ENCODE data around the gene FOXR2.

FOXR2 gene, protein sequence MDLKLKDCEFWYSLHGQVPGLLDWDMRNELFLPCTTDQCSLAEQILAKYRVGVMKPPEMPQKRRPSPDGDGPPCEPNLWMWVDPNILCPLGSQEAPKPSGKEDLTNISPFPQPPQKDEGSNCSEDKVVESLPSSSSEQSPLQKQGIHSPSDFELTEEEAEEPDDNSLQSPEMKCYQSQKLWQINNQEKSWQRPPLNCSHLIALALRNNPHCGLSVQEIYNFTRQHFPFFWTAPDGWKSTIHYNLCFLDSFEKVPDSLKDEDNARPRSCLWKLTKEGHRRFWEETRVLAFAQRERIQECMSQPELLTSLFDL

DNA sequence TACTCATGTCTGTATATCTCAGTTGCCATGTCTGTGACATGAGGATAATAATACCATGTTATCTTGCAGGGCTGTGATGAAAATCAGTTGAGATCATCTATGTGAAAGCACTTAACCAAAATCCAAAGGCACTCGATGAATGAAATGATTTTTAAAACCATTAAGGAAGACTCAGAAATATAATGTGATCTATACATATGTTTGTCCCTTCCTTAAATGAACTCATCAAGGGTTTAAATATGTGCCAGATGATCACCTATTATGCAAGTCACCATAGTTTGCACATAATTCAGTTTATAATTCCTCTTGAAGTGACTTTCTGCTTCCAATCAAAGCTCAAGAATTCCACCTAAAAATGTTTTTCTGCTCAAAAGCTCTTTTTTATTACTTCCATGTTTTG, at the start of gene FOXR2:
Gene FOXR2 (plus strand): TSS at position 301 of the 400 bp plus-strand sequence. CDS start 312 bp downstream, outside the sequence.
- in situ Hi-C loops (cut with MboI; ENCODE audit: low sequenced_read_pairs): no loop called here

DNA sequence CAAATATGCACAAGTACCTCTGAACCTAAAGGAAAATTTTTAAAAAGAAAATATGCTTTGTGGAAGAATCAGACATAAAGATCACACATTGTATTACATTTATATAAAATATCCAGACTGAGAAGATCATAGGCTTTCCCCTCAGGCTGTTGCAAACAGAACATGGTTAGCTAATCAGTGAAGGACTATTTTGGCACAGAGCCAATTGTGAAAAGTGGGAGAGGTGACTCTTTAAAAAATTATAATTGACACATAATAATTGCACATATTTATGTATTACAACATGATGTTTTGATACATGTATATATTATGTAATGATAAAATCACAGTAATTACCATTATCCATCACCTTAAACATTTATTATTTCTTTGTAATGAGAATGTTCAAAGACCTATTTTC, 44.1 kb upstream of the FOXR2 start:
- in situ Hi-C loops (cut with MboI; ENCODE audit: low sequenced_read_pairs): no loop called here

DNA sequence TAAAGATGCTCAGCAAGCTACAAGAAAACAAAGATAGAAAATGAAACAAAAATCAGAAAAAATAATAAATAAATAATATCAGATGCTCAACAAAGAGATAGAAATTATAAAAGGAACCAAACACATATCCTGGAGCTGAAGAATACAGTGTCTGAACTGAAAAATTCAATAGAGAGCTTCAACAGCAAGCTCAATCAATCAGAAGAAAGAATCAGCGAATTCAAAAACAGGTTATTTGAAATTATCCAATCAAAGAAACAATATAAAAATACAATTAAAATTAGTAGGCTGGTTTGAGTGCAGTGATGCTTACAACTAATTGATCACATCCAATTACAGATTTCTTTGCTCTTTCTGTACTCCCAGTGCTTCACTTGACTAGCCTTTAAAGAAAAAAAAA, 40.8 kb upstream of the FOXR2 start:
- in situ Hi-C loops (cut with MboI; ENCODE audit: low sequenced_read_pairs): no loop called here

DNA sequence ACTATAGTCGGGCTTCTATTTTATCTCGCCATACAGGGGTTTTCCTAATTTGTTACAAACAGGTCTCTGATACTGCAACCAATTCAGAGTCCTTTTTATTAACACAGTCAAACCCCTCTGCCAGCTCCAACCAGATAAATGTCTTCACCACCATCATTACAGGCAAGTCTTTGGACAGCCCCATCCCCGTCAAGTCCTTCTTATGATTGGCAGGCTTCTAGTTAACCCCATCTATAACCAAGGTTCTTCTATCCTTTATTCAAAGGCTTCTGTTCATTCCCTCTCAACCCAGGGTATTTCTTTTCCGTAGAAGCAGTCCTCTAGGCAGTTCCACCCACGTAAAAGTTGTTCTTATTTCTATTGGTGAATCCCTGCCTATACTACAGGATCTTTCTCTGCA, 29.9 kb upstream of the FOXR2 start:
- in situ Hi-C loops (cut with MboI; ENCODE audit: low sequenced_read_pairs): no loop called here

DNA sequence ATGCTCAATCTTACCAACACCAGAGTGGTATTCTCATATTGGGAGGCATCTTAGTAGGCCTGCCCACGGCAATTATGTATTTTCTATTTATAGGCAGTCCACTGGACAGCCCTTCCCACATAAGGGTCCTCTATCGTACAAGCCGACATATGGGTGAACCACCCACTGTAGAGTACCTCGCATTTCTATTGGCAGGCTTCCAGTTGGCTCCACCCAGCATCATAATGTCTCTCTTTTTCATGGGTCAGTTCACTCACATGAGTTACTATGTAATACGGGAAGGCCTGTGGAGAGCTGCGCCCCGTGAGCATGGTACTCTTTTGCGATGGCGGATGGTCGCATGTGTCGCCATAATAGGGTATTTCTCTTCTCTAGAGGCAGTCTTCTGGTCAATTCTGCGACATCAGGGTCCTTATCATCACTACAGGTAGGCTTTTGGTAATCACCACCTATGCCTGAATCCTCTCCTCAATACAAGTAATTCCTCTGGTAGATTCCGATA, 29.4 kb upstream of the FOXR2 start:
- in situ Hi-C loops (cut with MboI; ENCODE audit: low sequenced_read_pairs): no loop called here

DNA sequence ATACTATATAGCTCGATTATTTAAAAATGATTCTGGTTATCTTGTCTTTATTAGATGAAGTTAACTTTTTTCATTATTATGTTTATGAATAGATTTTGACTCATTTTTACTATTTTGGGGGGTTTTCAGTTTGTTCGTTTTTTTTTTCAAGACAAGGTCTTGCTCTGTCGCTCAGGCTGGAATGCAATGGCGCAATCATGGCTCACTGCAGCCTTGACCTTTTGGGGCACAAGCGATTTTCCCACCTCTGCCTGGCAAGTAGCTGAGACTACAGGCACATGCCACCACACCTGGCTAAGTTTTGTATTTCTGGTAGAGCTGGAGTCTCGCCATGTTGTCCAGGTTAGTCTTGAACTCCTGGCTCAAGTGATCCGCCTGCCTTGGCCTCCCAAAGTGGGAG, 24.9 kb upstream of the FOXR2 start:
- in situ Hi-C loops (cut with MboI; ENCODE audit: low sequenced_read_pairs): no loop called here

DNA sequence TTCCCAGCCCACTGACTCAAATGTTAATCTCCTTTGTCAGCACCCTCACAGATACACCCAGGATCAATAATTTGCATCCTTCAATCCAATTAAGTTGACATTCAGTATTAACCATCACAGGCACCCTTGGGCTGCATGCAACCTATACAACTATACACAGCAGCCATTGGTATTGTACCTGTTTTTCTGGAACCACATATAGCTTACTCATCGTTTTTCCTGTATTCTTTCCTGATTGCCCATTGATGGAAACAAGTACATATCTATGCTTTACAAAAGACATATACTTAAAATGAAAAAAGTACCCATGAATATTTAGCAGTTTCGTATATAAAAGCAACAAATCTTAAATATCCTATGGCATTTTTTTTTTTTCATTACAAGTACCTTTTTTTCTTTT, 3.7 kb upstream of the FOXR2 start:
- in situ Hi-C loops (cut with MboI; ENCODE audit: low sequenced_read_pairs): no loop called here

DNA sequence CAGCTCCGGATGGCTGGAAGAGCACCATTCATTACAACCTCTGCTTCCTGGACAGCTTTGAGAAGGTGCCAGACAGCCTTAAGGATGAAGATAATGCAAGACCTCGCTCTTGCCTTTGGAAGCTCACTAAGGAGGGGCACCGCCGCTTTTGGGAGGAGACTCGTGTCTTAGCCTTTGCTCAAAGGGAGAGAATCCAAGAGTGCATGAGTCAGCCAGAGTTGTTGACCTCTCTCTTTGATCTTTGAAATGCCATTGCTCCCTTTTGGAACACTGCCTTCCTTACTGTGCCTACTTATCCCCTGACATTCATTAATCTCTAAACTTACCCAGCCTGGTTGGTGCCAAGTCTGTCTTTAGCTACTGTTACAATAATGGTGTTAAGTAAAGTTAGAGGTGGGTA, 1.2 kb downstream of the FOXR2 start:
- in situ Hi-C loops (cut with MboI; ENCODE audit: low sequenced_read_pairs): no loop called here

DNA sequence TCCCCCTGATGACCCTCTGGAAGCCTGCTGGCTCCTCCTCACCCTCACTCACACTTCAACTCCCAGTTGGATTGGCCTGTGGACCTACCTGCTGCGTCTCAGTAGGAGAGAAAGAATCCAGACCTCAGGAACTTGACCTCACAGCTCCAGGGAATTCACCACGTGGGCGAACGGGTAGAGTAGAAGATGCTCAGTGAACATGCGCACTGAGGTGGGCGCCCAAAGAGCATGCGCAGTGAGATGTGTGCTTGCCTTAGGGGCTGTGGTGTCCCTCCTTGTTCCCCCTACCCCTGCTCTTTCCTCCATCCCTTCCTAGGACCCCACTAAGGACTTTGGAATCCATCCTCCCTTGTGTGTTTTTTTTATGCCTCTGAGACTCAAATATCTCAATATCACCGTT, 12.9 kb downstream of the FOXR2 start:
- in situ Hi-C loops (cut with MboI; ENCODE audit: low sequenced_read_pairs): no loop called here

DNA sequence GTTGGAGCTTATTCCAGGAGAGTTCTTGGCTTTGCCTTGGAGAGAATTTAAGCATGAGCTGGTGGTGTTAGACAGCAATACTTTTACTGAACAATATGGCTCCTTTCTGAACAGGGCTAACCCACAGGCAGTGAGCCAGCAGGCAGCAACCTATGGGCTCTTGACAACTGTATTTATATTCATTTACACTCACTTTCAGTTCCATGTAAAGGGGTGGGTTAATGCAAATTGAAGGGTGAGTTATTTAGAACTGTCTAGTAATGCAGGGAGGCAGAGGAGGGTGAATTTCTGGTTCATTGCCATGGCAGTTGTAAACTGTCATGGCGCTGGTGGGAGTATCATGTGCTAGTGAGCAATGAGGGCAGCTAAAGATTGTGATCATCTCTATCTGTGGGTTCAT, 15.7 kb downstream of the FOXR2 start:
- in situ Hi-C loops (cut with MboI; ENCODE audit: low sequenced_read_pairs): no loop called here

DNA sequence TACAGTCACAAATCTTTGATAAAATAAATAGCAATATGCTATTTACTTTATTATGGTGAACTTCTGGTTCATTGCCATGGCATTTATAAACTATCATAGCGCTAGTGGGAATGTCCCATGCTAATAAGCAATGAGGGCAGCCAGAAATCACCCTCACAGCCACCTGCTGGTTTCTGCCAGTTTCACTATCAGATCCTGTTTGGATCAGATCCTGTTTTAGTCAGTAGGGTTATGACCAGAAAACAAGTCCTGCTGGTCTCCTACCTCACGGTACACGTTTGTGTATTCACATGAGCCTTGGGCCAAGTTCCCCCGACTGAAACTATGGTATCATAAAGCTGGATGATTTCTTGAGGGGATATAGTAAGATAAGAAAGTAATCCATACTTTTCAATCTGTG, 17.7 kb downstream of the FOXR2 start:
- in situ Hi-C loops (cut with MboI; ENCODE audit: low sequenced_read_pairs): no loop called here

DNA sequence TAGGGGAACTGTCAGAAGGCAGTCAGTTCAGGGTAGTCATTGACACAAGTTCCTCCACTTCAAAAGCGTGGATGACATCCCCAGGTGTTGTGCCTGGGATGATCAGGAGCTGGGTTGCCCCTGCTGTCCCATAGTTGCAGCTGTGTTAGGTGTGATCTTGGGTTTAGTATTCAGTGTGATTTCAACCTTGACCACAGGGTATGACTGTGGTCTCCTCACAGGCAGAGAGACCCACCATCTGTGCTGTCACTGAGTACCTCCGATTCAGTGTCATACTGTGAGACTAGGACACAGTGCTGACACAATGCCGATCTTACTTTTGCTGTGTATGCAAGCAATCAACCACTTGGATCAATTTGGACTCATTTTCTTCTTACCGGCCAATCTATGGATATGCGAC, 25.2 kb downstream of the FOXR2 start:
- in situ Hi-C loops (cut with MboI; ENCODE audit: low sequenced_read_pairs): no loop called here

DNA sequence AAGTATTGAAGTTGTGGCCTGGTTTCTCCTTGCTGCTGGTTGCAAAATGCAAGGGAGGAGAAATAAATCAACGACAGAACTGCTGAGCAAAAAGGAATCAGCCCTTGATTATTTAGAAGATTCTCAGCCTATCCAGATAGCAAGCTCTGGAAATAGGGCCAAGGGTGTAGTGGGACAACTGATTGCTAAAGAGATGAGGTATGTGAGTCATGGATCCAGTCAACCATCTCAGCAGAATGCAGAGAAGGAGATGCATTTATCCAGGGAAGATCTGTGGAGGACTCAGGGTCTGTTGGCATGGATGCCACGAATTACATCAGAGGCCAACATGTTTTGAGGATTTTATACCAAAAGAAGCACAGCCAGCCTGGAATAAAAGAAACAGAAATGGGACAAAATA, 36.7 kb downstream of the FOXR2 start:
- in situ Hi-C loops (cut with MboI; ENCODE audit: low sequenced_read_pairs): no loop called here

DNA sequence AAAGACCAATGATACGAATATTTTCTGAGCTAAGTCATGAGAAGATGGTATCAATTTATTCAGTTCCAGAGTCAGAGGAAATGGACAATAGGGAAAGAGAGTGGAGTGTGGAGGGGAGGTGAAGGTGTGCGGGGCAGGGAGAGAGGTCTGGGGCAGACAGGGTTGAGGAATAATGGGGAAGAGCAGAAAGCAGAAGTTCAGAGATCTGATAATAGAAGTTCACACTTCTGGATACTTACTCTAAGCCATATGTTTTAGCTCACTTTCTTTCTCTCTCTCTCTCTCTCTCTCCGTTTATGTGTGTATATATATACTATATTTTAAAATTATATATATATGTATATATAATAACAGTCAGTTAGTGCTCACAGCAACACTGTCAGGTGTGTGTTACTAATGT, 40.4 kb downstream of the FOXR2 start:
- in situ Hi-C loops (cut with MboI; ENCODE audit: low sequenced_read_pairs): no loop called here

DNA sequence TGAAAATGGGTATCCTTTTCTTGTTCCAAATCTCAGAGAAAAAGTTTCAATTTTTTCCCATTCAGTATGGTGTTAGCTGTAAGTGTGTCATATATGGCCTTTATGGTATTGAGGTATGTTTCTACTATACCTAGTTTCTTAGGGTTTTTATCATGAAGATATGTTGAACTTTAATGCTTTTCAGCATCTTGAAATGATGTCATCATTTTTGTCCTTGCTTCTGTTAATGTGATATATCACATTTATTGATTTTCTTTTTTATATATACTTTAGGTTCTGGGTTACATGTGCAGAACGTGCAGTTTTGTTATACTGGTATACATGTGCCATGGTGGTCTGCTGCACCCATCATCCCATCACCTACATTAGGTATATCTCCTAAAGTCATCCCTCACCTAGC, 44.9 kb downstream of the FOXR2 start:
- in situ Hi-C loops (cut with MboI; ENCODE audit: low sequenced_read_pairs): no loop called here
